Left cardiac atrium (tissue), 4 donors: ENCODE measurements around the gene SIGLEC9. TPM values are rescaled to one million over a fixed set of nuclear protein-coding genes. Genes with fewer than 3 reads are reported as not detected.
A peak's percentile ranks its signal among the peaks of the same experiment; 100 is the strongest.

Experiments
- ATAC-seq, 2 donors: fragments of 200-7000 bp; cut with Tn5 transposase; one replicate each; pipeline ENCODE4 v1.9.1; 2020; ENCODE audit warnings: mild to moderate bottlenecking in 2 of 2, moderate library complexity in 2 of 2
- DNase-seq: peaks from one replicate; pipeline ENCODE4 v3.0.0-alpha.2; 2020
- intact Hi-C, 2 donors: fragments of 100-400 bp; cut with DNase I; formaldehyde crosslinking; loops; one replicate each; pipeline versions ENCODE4 v1.14.1 to v1.15.1; 2022 to 2023
- long read RNA-seq: library from polyadenylated mRNA; unstranded; transcript quantifications from one replicate; pipeline ENCODE4 v2.0.0, GENCODE V29; 2021
- total RNA-seq, 2 donors: library from RNA; stranded (reverse); fragmentation: NEBNext Ultra II Directional; extraction: Animal tissue kit (Norgen Biotek cat#: 25700); gene quantifications; one replicate each; pipeline ENCODE4 v1.2.1, GENCODE V29; 2021
- donor health status: DM: no; HTN: yes; CAD: no.
- donor health status: DM: no; HTN: yes; CAD: no; lungs with severe emphysema.
- donor health status: DM: yes; HTN: yes; CAD: no.
- donor health status: Dilated cardiomyopathy.

SIGLEC9 gene
- 1 to 10 TPM; 5.1 to 6.6 TPM for total RNA-seq
- long read RNA-seq, partial matches to known transcripts, result 0 of 3 reads
- long read RNA-seq, other reads (novel, unspliced or antisense), result 0 of 3 reads

DNA sequence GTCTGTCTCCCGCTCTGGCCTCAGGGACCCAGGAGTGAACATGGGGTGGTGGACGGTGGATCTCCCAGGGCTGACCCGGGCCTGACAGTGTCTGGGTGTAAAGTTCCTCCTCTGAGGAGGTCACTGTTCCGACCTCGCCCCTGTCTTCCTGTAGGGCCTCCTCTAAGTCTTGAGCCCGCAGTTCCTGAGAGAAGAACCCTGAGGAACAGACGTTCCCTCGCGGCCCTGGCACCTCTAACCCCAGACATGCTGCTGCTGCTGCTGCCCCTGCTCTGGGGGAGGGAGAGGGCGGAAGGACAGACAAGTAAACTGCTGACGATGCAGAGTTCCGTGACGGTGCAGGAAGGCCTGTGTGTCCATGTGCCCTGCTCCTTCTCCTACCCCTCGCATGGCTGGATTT is at the start of gene SIGLEC9:
Gene SIGLEC9 (plus strand): TSS at position 178 of the 400 bp plus-strand sequence. CDS start 69 bp downstream, at position 247.
- DNase-seq (peak; percentile 67), ATAC-seq (peak; percentile 46 to 51)
- intact Hi-C loops, result no loop called here

DNA sequence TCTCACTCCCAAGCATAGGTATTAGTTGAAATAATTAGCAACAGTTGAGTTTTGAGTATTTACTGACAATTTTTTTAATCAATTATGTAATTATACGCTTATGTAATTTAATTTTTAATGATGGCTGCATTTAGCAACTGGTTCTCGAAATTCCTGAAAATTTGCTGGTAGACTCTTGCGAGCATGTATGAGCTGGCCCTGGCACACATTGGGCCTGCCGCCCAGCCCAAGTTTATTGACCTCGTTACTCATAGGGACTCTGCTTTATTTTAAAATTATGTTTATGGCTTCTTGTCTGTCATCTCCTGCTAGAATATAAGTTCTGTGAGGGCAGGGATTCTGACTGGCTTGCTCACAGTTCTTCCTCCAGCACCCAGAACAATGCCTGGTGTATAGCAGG is 48.7 kb upstream of the SIGLEC9 start:
- intact Hi-C loops, result no loop called here
- no peak for ATAC-seq
- DNase-seq, result no peak

DNA sequence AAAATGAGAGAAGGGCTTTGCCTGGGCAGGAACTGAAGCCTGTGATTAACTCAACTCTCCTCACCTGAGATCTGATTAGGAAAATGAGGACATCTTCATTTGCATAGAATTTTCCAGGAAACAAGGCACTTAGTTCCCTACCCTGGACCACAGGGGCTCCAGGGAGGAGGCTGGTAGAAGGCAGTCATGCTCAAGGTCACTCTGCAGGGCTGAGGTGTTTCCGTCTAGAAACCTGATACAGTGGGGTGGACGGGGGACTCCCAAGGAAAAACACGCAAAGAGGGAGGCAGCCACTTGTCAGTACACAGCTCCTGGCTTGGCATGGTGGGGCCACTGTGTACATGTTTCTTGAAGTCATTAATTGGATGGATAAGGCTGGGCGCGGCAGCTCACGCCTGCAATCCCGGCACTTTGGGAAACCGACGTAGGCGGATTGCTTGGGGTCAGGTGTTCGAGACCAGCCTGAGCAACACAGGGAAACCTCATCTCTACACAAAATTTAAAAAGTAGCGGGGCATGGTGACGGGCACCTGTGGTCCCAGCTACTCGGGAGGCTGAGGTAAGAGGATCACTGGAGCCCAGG is 48.0 kb upstream of the SIGLEC9 start:
- no peak for ATAC-seq
- no peak for DNase-seq
- intact Hi-C loops, result no loop called here

DNA sequence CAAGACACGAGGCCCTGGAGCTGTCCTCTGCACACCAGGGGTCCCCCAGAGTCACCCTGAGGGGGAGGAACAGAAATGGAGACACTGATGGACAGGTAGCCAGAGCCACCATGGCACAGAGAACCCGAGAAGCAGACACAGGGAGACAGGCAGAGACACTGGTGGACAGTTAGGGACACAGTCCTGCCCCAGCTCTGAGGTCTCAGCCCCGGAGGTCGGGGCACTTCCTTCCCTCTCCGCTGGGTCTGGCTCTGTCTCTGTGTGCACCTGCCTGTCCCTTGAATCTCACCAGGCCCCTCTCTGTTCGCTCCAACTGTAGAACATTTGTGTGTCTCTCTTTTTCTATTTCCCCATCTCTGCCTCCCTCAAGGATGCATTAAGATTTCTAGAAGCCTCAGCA is 46.6 kb upstream of the SIGLEC9 start:
- no peak for DNase-seq
- ATAC-seq, result no peak
- intact Hi-C loops, result no loop called here

DNA sequence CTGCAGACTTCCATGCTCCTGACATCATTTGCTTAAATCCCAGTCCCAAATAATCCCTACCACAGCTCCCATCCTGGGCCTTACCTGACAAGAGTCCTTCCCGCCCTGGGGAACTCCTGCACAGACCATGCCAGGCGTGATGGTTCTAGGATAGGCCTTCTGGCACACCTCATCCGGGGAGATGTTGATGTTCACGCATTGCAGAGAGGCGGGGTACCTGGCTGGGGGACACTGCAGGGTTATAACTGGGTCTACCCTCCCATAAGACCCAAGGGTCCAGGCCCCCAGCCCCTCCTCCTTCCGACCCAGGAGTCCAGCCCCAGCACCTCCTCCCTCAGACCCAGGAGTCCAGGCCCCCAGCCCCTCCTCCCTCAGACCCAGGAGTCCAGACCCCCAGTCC is 46.0 kb upstream of the SIGLEC9 start:
- ATAC-seq (no peak), DNase-seq (no peak)
- intact Hi-C loops, result no loop called here

DNA sequence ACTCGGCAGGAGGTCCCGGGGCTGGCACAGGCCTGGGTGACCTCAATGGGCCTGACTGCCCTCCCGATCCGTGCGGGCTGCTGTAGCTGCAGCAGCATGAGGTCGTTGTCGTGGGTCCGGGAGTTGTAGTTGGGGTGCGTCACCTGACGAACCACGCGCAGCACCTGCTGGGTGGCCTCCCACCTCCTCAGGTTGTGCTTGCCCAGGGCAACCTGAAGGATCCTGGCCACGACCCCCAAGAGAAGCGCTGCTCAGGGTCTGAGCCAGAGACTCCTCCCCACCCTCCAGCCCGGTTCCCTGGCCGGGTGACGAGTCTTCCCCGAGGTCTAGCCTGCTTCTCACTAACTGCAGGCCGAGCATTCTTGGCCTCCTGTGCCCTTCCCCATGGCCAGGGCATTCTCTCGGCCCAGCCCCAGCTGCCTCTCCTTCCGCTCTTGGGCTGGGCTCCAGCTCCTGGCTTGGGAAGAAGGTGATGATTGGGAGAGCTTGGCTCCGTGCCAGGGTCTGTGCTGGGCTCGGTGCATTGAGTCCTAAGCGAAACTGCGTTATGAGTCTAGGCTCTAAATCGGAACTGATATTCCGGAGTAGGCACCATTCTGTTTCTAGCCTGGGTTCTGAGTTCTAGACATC is 45.1 kb upstream of the SIGLEC9 start:
- DNase-seq (peak; percentile 75), ATAC-seq (peak; percentile 67 to 92)
- intact Hi-C loops, result no loop called here

DNA sequence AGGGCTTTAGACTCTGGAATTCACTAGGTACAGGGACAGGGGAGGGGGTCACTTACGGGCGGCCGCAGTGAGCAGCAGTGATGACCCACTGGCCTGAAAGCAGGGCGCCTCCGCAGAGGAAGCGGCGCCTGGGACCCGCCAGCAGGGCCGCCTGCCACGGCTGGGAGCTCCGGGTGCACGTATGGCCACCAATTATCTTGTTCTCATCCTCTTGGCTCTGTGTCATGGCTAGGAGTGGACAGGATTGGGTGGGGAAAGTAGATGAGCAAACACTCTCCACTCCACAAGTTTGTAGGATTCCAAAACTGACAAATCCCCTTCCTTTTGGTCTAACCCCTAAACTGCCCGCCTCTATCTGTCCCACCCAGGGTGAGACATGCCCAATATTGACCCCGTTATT is 43.2 kb upstream of the SIGLEC9 start:
- intact Hi-C loops, result no loop called here
- no peak for DNase-seq
- no peak for ATAC-seq

DNA sequence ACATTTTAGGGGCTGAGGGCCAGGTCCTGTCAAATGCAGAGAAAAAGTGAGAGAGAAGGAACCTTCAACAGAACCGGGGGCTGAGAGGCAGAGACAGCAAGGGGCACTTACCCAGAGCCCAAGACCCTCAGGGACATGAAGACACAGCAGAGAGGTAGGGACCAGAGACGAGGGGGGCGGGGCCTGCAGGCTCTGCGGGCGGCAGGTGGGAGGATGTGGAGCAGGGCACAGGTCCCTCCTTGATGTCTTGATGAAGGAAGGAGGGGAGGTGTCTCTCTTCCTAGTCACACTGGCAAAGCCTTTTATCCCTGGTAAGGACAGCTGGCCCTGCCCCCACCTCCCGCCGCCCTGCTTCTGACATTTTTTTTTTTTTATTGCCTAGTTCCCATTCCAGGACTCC is 42.1 kb upstream of the SIGLEC9 start, which contains the start of gene KLK14:
Gene KLK14 (minus strand): TSS at position 277 of the 400 bp plus-strand sequence. CDS start 273 bp downstream, at position 4.
- DNase-seq, result no peak
- intact Hi-C loops, result no loop called here
- no peak for ATAC-seq

DNA sequence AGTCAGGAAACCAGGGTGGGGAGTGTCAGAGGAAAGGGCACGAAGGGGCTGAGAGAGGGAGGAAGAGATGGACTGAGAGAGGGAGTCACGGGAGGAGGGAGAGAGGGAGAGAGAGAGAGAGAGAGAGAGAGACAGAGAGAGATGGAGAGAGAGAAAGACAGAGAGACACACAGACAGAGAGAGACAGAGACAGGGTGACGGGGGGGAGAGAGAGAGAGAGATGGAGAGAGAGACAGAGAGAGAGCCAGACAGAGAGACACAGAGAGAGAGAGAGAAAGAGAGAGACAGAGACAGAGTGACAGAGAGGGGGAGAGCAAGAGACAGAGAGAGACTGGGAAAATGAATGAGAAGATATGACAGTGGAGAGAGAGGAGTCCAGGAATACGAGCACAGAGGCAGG is 41.5 kb upstream of the SIGLEC9 start:
- intact Hi-C loops, result no loop called here
- no peak for ATAC-seq
- DNase-seq, result no peak

DNA sequence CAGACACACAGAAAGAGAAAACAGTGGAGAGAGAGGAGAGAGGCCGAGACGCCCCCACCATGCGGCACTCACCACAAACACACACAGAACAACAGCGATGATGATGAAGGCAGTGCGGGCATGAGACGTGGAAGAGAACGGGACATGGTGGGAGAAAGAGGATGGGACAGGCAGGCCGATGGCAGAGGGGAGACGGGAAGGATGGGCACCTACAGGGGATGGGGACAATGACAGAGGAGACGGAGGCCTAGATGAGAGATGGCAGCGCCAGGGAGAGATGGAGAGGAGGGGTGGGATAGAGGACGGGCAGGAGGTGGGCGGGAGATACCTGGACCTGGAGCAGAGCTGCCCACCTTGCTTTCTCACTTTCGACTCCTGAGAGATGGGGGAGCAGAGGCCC is 40.9 kb upstream of the SIGLEC9 start:
- ATAC-seq (no peak), DNase-seq (no peak)
- intact Hi-C loops, result no loop called here

DNA sequence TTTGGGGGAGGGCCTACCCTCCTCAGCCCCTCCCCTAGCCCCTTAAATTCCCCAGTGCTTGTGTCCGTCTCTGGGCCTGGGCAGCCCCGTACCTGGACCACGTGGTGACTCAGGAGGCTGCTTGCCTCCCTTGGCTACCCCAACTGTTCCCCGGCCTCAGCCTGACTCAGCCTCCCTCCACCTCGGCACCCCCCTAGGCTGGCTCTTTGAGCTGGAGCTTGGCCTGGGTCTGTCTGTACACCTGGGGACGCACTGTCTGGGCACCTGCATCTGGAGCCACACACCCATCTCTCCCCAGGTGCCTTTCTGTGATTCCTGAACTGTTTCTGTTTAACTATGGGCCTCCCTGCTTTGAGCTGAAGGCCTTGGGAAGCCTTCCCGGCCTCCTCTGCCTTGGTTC is 40.2 kb upstream of the SIGLEC9 start:
- DNase-seq, result no peak
- intact Hi-C loops, result no loop called here
- ATAC-seq, result no peak

DNA sequence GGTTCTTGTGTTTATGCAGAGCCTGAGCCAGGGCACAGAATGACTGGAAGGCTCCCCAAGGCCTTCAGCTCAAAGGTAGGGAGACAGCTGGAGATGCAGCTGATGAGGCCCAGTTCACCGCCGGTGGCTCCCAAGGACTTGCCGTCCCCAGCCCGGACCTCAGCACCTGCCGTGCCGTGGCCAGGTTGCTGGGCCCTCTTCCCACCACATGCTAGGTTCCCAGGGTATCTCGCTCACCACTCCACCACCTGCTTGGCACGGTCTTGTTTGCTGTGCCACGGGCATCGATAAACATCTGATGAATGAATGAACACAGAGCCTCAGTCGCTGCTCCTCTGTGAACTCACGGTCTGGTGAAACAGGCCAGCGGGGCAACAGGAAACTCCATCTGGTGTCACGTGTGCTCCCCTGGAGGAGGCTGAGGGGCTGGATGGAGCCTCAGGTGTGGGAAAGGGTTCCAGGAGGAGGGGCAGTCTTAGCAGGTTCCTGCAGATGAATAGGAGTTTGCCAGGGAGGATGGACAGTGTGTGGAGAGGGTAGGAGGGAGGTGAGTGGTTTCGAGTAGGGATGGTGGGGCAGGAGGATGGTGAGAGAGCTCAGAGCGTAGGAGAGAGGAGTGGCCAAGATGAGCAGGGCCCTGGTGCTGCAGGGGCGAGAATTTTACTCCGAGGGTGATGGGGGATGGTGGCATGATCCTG is 38.4 kb upstream of the SIGLEC9 start:
- DNase-seq, result no peak

DNA sequence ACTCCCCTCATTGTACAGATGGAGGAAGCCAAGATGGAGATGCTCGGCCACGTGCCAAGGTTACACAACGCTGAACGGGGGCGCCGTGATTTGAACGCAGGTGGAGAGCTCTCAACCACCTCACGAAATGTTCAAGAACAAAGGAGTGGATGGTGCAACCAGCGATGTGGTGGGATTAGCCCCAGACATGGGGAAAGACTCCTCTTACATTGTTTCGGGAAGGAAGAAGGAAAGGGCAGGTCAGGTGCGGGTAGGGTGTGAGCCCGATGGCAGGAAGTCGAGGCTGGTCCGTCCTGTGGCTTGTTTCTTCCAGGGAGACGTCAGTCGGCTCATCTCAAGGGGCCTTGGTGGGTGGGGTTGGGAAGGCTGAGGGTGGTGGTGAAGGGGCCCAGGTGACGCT is 34.9 kb upstream of the SIGLEC9 start:
- intact Hi-C loops, result no loop called here
- ATAC-seq (no peak), DNase-seq (no peak)

More for the DNA sequence above, 38.4 kb upstream of the SIGLEC9 start:
- intact Hi-C loops, result no loop called here
- ATAC-seq, result no peak

DNA sequence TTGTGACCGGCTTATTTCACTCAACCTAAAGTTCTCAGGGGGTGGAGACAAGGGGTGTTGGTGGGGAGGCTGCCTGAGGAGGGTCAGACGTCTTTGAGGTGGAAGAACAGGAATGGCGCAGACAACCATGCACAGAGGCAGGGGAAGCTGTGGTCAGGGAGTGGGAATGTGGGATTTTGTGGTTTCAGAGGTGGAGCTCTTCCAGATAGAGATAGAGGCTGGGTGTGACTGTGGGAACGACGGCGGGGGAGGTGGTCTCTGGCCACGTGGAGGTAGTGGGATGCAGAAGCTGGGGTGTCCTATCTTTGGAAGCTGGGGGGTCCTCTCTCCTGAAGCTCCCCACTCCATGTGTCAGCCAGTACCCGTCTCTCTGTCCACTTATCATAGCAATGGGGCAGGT is 34.2 kb upstream of the SIGLEC9 start:
- ATAC-seq, result no peak
- no peak for DNase-seq
- intact Hi-C loops, result no loop called here

DNA sequence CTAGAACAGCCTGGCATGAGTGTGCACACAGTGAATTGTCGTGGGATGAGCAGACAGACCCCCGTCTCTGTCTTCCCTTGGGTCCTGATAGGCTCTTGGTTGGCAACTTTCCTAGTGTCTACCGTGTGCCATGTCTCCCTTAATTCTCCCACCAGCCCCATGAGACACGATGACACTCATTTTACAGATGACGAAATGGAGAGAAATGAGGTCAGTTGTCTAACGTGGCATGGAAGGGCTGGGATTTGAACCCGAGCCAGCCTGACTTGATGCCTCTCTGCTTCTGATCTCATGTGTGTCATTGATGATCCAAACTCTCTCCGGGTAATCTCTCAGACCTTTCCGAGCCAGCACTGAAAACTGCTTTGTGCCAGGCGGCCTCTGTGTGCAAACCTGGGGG is 33.6 kb upstream of the SIGLEC9 start:
- ATAC-seq, result no peak
- intact Hi-C loops, result no loop called here
- DNase-seq, result no peak

DNA sequence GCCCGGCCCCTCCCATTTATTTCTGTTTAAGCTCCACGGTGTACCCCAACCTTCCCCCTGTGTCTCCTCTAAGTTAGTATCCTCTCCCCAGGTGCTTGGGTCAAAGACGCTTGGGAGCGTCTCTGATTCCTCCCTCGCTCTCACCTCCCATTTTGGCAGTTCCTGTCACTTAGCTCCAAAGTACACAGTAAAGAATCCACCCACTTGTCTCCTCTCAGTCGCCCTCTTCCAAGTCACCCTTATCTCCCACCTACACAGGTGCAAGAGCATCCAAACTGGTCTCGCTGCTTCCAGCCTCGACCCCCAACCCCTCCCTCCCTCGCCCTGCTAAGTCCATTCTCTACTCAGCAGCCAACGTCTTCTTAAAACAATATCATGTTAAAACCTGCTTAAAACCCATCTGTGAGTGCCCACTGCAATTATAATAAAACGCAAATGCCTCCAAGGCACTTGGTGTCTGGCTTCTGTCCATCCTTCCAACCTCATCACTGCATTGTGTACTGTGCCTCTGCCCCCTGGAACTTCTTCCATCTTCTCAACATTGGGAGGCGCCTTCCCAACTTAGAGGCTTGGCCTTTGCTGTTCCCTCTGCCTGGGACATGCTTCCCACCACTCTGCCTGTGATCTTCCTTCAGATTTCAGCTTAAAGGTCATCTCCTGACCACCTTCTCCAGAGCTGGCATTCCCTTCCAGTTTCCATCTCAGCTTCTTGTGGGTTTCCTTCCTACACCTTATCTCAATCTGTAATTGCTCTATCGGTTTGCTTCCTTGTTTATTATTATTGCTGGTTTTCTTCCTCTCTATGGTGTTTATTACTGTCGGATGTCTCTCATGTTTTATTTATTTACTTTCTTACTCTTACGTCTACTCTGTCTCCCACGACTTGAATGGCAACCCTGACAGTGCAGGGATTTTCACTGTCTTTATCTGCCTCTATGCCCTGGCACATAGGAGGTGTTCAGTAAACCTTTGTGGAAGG is 32.5 kb upstream of the SIGLEC9 start:
- no peak for DNase-seq
- intact Hi-C loops, result no loop called here
- ATAC-seq, result no peak

DNA sequence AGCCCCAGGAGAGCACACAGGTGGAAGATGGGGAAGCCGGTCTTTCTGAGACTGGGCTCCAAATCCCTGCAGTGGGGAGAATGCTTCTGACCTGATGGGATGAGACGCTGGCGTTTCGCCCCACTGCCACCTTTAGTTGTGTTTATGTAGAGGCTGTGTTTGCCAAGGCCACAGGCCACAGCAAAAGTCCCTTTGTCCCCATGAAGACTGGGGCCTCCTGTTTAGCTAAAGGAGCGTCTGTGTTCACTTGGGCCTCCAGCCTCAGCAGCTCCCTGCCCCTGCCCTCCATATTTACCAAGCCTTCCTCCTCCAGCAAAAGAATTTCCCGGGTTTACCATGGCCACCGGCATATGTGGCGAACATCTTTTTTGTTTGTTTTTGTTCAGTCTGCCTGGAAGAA is 31.6 kb upstream of the SIGLEC9 start:
- no peak for DNase-seq
- intact Hi-C loops, result no loop called here
- no peak for ATAC-seq

DNA sequence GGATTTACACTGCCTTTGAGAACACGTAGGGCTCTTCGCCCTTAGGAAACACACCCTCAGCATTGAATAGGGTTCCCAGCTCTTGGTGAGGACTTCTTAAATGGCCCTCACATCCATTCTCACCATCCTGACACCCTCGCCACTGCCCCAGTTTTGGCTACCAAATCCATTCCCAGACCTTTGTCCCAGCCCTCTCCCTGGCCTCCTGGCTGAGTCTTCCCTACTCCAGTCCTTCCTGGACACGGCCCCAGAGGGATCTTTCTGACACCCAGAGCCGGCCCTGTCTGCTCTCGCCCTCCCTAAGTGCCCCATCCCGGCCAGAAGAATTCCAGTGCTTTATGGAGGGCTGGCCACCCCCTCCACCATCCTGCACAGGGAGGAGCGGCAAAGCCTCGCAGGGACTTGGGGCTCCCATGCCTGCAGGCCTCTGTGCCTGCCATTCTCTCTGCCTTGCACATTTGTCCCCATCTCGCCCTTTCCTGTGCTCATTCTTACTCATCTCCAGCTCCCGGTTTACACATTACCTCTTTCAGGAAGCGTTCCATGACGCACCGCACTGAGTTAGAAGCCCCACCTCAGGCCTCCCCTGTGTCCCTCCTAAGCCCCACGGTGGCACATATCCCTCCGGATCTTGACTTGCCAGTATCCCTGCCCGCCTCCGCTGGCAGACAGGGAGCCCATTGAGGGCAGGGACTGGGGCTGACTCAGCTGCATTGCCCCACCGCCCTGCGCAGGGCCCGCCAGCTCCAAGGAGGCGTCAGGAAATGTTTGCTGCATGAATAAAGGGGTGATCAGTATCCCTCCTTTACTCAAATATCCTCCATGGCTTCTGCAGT is 31.0 kb upstream of the SIGLEC9 start:
- intact Hi-C loops, result no loop called here
- DNase-seq (no peak), ATAC-seq (no peak)
